Neural cell (in vitro differentiated cells): Measurements from ENCODE around the gene C19orf53. TPM values are rescaled to one million over a fixed set of nuclear protein-coding genes. Genes with fewer than 3 reads are reported as not detected.
A peak's percentile ranks its signal among the peaks of the same experiment; 100 is the strongest.

Experiments
- H2AFZ ChIP-seq: fragments of 200-600, 300-800 bp; sonication (generic), shearing (Covaris generic); 2 replicates; pipeline ENCODE4 v1.6.0; 2014; ENCODE audit warnings: low read depth, mild to moderate bottlenecking, antibody characterized with exemption, low read length, moderate library complexity
- H3F3A ChIP-seq: fragments of 200-600 bp; shearing (Covaris generic); 2 replicates; pipeline ENCODE4 v1.6.1; 2016; ENCODE audit warnings: mild to moderate bottlenecking, moderate library complexity, mixed read lengths, antibody characterized with exemption, low read length; ENCODE audit not compliant: insufficient read depth, poor library complexity, severe bottlenecking
- H3K27ac ChIP-seq: fragments of 200-600, 300-800 bp; sonication (generic), shearing (Covaris generic); 2 replicates; pipeline ENCODE4 v1.5.1; 2014; ENCODE audit warnings: mild to moderate bottlenecking, low read length, moderate library complexity
- H3K27me3 ChIP-seq: fragments of 300-800, 200-600 bp; sonication (generic), shearing (Covaris generic); 2 replicates; pipeline ENCODE4 v1.6.0; 2014; ENCODE audit warnings: mild to moderate bottlenecking, low read depth, low read length, moderate library complexity; ENCODE audit not compliant: insufficient read depth
- H3K36me3 ChIP-seq: fragments of 300-800, 200-600 bp; sonication (generic), shearing (Covaris generic); 2 replicates; pipeline ENCODE4 v1.5.1; 2014; ENCODE audit warnings: mild to moderate bottlenecking, antibody characterized with exemption, low read length, moderate library complexity; ENCODE audit not compliant: insufficient read depth
- H3K4me2 ChIP-seq: fragments of 300-800, 200-600 bp; sonication (generic), shearing (Covaris generic); 2 replicates; pipeline ENCODE4 v1.6.0; 2014; ENCODE audit warnings: mild to moderate bottlenecking, low read length
- H3K4me3 ChIP-seq: fragments of 300-800, 200-600 bp; sonication (generic), shearing (Covaris generic); 2 replicates; pipeline ENCODE4 v1.5.1; 2014; ENCODE audit warnings: mild to moderate bottlenecking, low read length, moderate library complexity
- H3K79me2 ChIP-seq: fragments of 200-600 bp; shearing (Covaris generic); replicated peaks from 2 replicates; pipeline ENCODE4 v1.6.0; 2014; ENCODE audit warnings: mild to moderate bottlenecking, low read length, moderate library complexity; ENCODE audit not compliant: insufficient read depth
- H3K9ac ChIP-seq: fragments of 300-800, 200-600 bp; sonication (generic), shearing (Covaris generic); 2 replicates; pipeline ENCODE4 v1.6.1; 2016; ENCODE audit warnings: mild to moderate bottlenecking, low read length, mixed read lengths
- H3K9me2 ChIP-seq: fragments of 200-600 bp; shearing (Covaris generic); 2 replicates; pipeline ENCODE4 v1.6.1; 2016; ENCODE audit warnings: mild to moderate bottlenecking, low read length, mixed read lengths; ENCODE audit not compliant: insufficient read depth
- H3K9me3 ChIP-seq: fragments of 200-600, 300-800 bp; sonication (generic), shearing (Covaris generic); 2 replicates; pipeline ENCODE4 v1.6.1; 2016; ENCODE audit warnings: mild to moderate bottlenecking, mixed run types, low read length, moderate library complexity, mixed read lengths
- H4K20me1 ChIP-seq: fragments of 200-600 bp; shearing (Covaris generic); 2 replicates; pipeline ENCODE4 v1.6.1; 2016; ENCODE audit warnings: mild to moderate bottlenecking, mixed run types; ENCODE audit not compliant: insufficient read depth
- EP300 ChIP-seq: fragments of 450-650 bp; conservative IDR thresholded peaks from 2 replicates; pipeline ENCODE4 v1.6.1; 2014; ENCODE audit warnings: antibody characterized with exemption, mild to moderate bottlenecking, moderate library complexity; ENCODE audit not compliant: poor library complexity, severe bottlenecking
- EZH2 ChIP-seq: fragments of 200-600, 300-800 bp; shearing (Covaris generic), sonication (generic); IDR thresholded peaks from 2 replicates; pipeline ENCODE4 v1.6.1; 2014; ENCODE audit warnings: antibody characterized with exemption, low read length, borderline replicate concordance, mild to moderate bottlenecking; ENCODE audit not compliant: insufficient read depth, poor library complexity, severe bottlenecking
- MXI1 ChIP-seq: fragments of 450-650 bp; conservative IDR thresholded peaks from 2 replicates; pipeline ENCODE4 v1.6.1; 2014; ENCODE audit warnings: antibody characterized with exemption, mild to moderate bottlenecking; ENCODE audit not compliant: poor library complexity, severe bottlenecking
- POLR2AphosphoS5 ChIP-seq: IDR thresholded peaks from 2 replicates; pipeline ENCODE4 v1.6.1; 2012
- RAD21 ChIP-seq: fragments of 450-650 bp; conservative IDR thresholded peaks from 2 replicates; pipeline ENCODE4 v1.6.1; 2014; ENCODE audit warnings: antibody characterized with exemption, mild to moderate bottlenecking, moderate library complexity
- SMC3 ChIP-seq: fragments of 450-650 bp; conservative IDR thresholded peaks from 2 replicates; pipeline ENCODE4 v1.6.1; 2014; ENCODE audit warnings: antibody characterized with exemption, mild to moderate bottlenecking, moderate library complexity; ENCODE audit not compliant: poor library complexity
- TAF1 ChIP-seq: IDR thresholded peaks from 2 replicates; pipeline ENCODE4 v1.6.1; 2012; ENCODE audit warnings: low read depth
- polyA plus RNA-seq: library from polyadenylated mRNA; depleted of rRNA; stranded (reverse); fragments of >200 nt; gene quantifications from 2 replicates; pipeline ENCODE4 v1.2.3, GENCODE V29; 2014
- TF ChIP-seq, protein P1 (sequence below): IDR thresholded peaks from 2 replicates; pipeline ENCODE4 v1.6.1; 2012; ENCODE audit warnings: borderline replicate concordance
- TF ChIP-seq, protein P2 (sequence below): fragments of 450-650 bp; IDR thresholded peaks from 2 replicates; pipeline ENCODE4 v1.5.1; 2014; ENCODE audit warnings: antibody characterized with exemption, mild to moderate bottlenecking, moderate library complexity; ENCODE audit not compliant: poor library complexity, severe bottlenecking

Gene C19orf53
- polyA plus RNA-seq, 1 donor from 2014 or later, result 104 TPM

DNA sequence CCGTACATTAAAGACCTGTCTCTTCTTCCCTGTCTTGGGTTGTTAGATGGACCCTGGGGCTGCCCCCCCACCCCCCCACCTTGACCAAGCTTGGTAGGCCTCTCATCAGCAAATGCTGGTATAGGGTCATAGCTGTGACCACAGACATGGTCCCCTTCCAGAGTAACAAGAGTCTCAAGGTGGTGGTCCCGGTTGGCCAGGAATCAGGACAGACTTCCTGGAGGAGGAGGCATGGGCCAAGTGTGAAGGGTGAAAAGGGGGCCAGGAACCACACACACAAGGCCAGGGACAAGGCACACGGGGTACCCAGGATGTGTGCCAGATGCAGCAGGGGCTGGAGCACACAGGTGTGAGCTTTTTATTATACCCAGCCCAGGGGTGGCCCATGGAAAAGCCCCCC lies 11.0 kb upstream of the C19orf53 start:
- Histone ChIP-seq H3K27me3 (no peaks in the 10 kb centered on the region), H3K9ac (no peak overlapping the region), H4K20me1 (no peaks in the 10 kb centered on the region), H3K36me3 (no peaks in the 10 kb centered on the region), H3K4me2 (no peak overlapping the region), H3F3A (peaks cover 4% of the 10 kb centered on the region), H3K9me3 (no peaks in the 10 kb centered on the region), H3K4me3 (no peak overlapping the region), H3K9me2 (no peaks in the 10 kb centered on the region), H2AFZ (no peak overlapping the region), H3K79me2 (no peaks in the 10 kb centered on the region), H3K27ac (no peak overlapping the region)
- no peak for TF ChIP-seq POLR2AphosphoS5
- TF ChIP-seq, protein P1, sequence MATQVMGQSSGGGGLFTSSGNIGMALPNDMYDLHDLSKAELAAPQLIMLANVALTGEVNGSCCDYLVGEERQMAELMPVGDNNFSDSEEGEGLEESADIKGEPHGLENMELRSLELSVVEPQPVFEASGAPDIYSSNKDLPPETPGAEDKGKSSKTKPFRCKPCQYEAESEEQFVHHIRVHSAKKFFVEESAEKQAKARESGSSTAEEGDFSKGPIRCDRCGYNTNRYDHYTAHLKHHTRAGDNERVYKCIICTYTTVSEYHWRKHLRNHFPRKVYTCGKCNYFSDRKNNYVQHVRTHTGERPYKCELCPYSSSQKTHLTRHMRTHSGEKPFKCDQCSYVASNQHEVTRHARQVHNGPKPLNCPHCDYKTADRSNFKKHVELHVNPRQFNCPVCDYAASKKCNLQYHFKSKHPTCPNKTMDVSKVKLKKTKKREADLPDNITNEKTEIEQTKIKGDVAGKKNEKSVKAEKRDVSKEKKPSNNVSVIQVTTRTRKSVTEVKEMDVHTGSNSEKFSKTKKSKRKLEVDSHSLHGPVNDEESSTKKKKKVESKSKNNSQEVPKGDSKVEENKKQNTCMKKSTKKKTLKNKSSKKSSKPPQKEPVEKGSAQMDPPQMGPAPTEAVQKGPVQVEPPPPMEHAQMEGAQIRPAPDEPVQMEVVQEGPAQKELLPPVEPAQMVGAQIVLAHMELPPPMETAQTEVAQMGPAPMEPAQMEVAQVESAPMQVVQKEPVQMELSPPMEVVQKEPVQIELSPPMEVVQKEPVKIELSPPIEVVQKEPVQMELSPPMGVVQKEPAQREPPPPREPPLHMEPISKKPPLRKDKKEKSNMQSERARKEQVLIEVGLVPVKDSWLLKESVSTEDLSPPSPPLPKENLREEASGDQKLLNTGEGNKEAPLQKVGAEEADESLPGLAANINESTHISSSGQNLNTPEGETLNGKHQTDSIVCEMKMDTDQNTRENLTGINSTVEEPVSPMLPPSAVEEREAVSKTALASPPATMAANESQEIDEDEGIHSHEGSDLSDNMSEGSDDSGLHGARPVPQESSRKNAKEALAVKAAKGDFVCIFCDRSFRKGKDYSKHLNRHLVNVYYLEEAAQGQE, result no peak

DNA sequence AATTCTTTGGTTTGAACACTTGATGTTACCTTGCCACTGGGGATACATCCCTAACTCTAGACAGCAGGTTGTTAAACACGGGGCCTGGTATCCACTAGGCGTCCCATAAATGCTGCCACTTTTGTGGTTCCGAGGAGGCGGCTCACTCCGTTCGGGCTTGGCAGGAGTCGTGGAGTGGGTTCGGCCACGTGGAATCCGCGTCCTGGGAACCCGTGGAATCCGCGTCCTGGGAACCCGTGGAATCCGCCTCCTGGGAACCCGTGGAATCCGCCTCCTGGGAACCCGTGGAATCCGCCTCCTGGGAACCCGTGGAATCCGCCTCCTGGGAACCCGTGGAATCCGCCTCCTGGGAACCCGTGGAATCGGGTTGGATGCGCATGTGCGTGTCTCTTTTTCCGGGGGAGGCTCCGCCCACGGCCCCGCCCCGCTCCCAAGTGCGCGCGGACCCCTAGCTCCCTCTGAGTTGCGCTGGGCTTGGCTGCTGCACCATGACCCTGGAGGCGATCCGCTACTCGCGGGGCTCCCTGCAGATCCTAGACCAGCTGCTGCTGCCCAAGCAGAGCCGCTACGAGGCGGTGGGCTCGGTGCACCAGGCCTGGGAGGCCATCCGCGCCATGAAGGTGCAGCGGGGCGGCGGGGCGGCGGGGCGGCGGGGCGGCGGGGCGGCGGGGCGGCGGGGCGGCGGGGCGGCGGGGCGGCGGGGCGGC lies 10.0 kb upstream of the C19orf53 start, which contains the start of gene MRI1:
TSS of gene MRI1 (plus strand) at position 422 of the 707 bp plus-strand sequence. CDS start at position 489, 67 bp downstream.
- no peaks in the 10 kb centered on the region for H3K79me2 ChIP-seq
- H3K36me3 ChIP-seq, result no peaks in the 10 kb centered on the region
- H3K9ac ChIP-seq, result peak within 1 kb of the TSS; percentile 65
- peak within 1 kb of the TSS; percentile 83 for H3K4me3 ChIP-seq
- no peaks in the 10 kb centered on the region for H3K27me3 ChIP-seq
- TF ChIP-seq MXI1 (peak; percentile 11), POLR2AphosphoS5 (peak; percentile 81), TAF1 (peak; percentile 50)
- TF ChIP-seq, protein P2, sequence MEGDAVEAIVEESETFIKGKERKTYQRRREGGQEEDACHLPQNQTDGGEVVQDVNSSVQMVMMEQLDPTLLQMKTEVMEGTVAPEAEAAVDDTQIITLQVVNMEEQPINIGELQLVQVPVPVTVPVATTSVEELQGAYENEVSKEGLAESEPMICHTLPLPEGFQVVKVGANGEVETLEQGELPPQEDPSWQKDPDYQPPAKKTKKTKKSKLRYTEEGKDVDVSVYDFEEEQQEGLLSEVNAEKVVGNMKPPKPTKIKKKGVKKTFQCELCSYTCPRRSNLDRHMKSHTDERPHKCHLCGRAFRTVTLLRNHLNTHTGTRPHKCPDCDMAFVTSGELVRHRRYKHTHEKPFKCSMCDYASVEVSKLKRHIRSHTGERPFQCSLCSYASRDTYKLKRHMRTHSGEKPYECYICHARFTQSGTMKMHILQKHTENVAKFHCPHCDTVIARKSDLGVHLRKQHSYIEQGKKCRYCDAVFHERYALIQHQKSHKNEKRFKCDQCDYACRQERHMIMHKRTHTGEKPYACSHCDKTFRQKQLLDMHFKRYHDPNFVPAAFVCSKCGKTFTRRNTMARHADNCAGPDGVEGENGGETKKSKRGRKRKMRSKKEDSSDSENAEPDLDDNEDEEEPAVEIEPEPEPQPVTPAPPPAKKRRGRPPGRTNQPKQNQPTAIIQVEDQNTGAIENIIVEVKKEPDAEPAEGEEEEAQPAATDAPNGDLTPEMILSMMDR, result no peak
- peak within 1 kb of the TSS; percentile 51 for H3K4me2 ChIP-seq
- no peaks in the 10 kb centered on the region for H4K20me1 ChIP-seq
- peak within 1 kb of the TSS; percentile 28 for H3K27ac ChIP-seq
- peaks cover 4% of the 10 kb centered on the region for H3F3A ChIP-seq
- H2AFZ ChIP-seq, result no peak within 1 kb of the TSS
- H3K9me2 ChIP-seq, result no peaks in the 10 kb centered on the region
- H3K9me3 ChIP-seq, result no peaks in the 10 kb centered on the region

DNA sequence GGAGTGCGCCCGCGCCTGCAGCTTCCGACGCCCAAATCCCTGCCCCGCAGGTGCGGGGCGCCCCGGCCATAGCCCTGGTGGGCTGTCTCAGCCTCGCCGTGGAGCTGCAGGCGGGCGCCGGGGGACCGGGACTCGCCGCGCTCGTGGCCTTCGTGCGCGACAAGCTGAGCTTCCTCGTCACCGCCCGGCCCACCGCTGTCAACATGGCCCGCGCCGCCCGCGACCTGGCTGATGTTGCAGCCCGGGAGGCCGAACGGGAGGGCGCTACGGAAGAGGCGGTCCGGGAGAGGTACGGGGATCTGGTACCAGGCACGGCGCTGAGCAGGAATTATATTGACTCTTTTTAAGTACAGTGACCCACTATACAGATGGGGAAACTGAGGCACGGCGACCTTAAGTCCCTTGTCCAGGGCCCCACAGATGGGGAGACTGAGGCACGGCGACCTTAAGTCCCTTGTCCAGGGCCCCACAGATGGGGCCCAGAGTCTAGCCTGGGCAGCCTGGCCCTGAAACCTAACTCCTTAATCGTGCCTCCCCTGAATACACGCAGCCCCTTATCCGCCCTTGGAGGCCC lies 9.3 kb upstream of the C19orf53 start:
- Histone ChIP-seq H3K79me2 (no peaks in the 10 kb centered on the region), H3F3A (peaks cover 4% of the 10 kb centered on the region), H3K9me2 (no peaks in the 10 kb centered on the region), H2AFZ (no peak overlapping the region), H3K27me3 (no peaks in the 10 kb centered on the region), H3K9ac (peak overlapping the region; percentile 65), H3K9me3 (no peaks in the 10 kb centered on the region), H4K20me1 (no peaks in the 10 kb centered on the region), H3K36me3 (no peaks in the 10 kb centered on the region), H3K4me2 (peak overlapping the region; percentile 51), H3K27ac (no peak overlapping the region), H3K4me3 (peak overlapping the region; percentile 83)
- TF ChIP-seq TAF1 (no peak), EP300 (no peak), SMC3 (no peak), MXI1 (peak; percentile 18), RAD21 (no peak), EZH2 (no peak)
- TF ChIP-seq, protein P1, result no peak
- TF ChIP-seq, protein P2, result no peak
